GM18498 (cell line): ENCODE data around the gene ENTPD8.
"Not testable (repeated sequence)": the region's sequence is repeated elsewhere in the genome, so short reads cannot be mapped to it uniquely, and the experiment has no call there.

Experiments
- ATAC-seq: cut with Tn5 transposase; IDR thresholded peaks from one replicate; pipeline ENCODE4 v1.9.1; 2021; ENCODE audit warnings: mild to moderate bottlenecking, moderate library complexity; ENCODE audit not compliant: unreplicated experiment

The ENTPD8 gene

GRCh38 chr9:137396634-137397367, 44.4 kb downstream of the ENTPD8 start:
- no peak for ATAC-seq

GRCh38 chr9:137396227-137396626, 44.9 kb downstream of the ENTPD8 start:
- no peak for ATAC-seq

GRCh38 chr9:137395666-137396010, 45.5 kb downstream of the ENTPD8 start:
- ATAC-seq = no peak

- no peak for ATAC-seq
Observed at GRCh38 chr9:137394866-137395665, 46.1 kb downstream of the ENTPD8 start.

- ATAC-seq = no peak
Observed at GRCh38 chr9:137393176-137394150, 47.7 kb downstream of the ENTPD8 start.

GRCh38 chr9:137392232-137393007, 48.7 kb downstream of the ENTPD8 start:
- ATAC-seq = no peak

- no peak for ATAC-seq
Observed at GRCh38 chr9:137391411-137391754, 49.8 kb downstream of the ENTPD8 start.

GRCh38 chr9:137390553-137391410, 50.4 kb downstream of the ENTPD8 start:
- no peak for ATAC-seq

GRCh38 chr9:137389428-137389746, 51.8 kb downstream of the ENTPD8 start:
- ATAC-seq = no peak

GRCh38 chr9:137388589-137389427, 52.3 kb downstream of the ENTPD8 start:
- ATAC-seq = no peak

GRCh38 chr9:137387891-137388560, 53.1 kb downstream of the ENTPD8 start:
- ATAC-seq = no peak

- ATAC-seq = no peak
Observed at GRCh38 chr9:137387114-137387890, 53.9 kb downstream of the ENTPD8 start.

- not testable (repeated sequence) for ATAC-seq
Observed at GRCh38 chr9:137386507-137387113, 54.5 kb downstream of the ENTPD8 start.

- ATAC-seq = no peak
Observed at GRCh38 chr9:137385061-137385655, 56.0 kb downstream of the ENTPD8 start.
